Measurements from ENCODE around the gene TBL2.
A peak's percentile ranks its signal among the peaks of the same experiment; 100 is the strongest.
"Not testable (repeated sequence)": the region's sequence is repeated elsewhere in the genome, so short reads cannot be mapped to it uniquely, and the experiment has no call there.

Gene TBL2

GRCh38 chr7:73578342-73579128 lies at the start of gene TBL2:
TSS of gene TBL2 (minus strand) at chr7:73578579. CDS start at chr7:73578549, 30 bp downstream.
- DNase-seq: peak; percentile 98

- no peak for DNase-seq
These were observed 48.4 kb upstream of the TBL2 start for GRCh38 chr7:73626814-73627213.

GRCh38 chr7:73625276-73625675 lies 46.9 kb upstream of the TBL2 start:
- no peak for DNase-seq

DNA sequence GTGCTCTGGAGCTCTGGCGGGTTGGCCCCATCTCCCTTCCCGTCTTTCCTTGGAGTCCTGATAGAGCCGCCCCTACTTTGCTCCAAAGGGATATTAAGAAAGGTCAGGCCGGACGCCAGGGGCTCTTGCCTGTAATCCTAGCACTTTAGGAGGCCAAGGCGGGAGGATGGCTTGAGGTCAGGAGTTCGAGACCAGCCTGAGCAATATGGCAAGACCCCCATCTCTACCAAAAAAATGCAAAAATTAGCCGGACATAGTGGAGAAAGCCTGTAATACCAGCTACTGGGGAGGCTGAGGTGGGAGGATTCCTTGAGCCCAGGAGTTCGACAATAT lies 46.3 kb upstream of the TBL2 start:
- DNase-seq: no peak

GRCh38 chr7:73623798-73624668 lies 45.7 kb upstream of the TBL2 start, which contains the start of gene MLXIPL:
TSS of gene MLXIPL (minus strand) at chr7:73624522. CDS start at chr7:73624492, 30 bp downstream.
- no peak for DNase-seq

GRCh38 chr7:73622909-73623797 lies 44.8 kb upstream of the TBL2 start:
- DNase-seq: no peak

DNA sequence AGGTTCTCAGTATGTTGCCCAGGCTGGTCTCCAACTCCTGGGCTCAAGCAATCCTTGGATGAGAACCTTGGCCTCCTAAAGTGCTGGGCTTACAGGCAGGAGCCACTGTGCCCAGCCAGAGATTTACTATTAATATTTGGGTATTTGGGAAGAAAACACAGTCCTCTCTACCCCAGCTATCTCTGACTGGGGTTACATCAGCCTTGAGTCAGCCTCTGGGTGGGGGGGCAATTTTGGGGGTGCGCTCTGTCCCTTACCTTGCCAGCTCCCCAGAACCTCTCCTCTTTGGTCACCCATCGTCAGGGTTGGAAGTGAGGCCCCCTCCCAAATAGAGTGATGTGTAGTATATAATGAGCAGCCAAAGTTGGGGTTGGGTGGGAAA lies 44.1 kb upstream of the TBL2 start:
- no peak for DNase-seq

DNA sequence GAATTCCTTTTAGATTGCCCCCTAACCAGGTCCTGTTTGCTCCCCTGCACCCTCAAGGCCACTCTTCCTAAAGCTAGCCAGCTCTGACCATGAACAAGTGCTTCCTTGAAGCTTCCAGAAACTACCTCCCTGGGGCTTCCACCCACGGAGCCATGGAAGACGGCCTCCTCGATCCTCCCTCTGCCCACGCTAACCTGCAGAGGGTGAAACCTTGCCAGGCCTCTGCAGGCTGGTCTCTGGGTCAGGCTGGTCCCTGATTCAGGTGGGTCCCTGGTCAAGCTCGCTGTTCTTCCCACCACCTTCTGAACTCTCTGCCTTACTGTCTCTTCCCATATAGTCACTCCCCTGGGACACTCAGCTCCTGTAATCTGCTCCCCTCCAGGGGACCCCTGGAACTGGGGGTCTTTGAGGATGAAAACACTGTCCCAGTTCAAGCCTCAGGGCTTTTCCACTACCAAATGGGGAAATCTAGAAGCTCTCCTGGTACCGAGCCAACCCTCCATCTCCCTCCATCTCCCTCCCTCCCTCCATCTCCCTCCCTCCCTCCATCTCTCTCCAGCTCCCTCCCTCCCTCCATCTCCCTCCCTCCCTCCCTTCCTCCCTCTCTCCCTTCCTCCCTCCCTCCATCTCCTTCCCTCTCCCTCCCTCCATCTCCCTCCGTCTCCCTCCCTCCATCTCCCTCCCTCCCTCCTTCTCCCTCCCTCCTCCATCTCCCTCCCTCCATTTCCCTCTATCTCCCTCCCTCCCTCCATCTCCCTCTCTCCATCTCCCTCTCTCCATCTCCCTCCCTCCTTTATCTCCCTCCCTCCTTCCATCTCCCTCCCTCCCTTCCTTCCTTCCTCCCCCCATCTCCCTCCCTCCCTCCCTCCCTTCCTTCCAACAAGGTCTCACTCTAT lies 43.0 kb upstream of the TBL2 start:
- no peak for DNase-seq

- DNase-seq: not testable (repeated sequence)
These were observed 41.0 kb upstream of the TBL2 start for GRCh38 chr7:73619394-73619793.

DNA sequence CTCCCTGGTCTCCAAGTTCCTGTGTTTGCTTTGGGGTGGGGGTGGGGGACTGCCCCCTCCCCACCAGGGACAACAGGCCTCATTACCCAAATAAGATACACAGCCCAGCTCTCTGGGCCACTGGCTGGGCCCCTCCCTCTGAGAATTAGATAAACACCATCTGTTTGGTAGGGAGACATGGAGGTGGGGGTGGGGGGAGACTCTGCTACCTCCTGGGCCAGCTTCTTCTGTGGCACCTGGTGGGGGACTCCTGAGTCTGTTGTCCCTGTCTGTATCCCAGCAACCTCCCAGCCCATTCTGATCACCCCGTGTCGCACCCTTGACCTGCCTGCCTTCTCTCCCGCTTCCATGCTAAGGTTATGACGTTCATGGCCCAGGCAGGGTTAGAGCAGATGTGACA lies 40.2 kb upstream of the TBL2 start:
- no peak for DNase-seq

DNA sequence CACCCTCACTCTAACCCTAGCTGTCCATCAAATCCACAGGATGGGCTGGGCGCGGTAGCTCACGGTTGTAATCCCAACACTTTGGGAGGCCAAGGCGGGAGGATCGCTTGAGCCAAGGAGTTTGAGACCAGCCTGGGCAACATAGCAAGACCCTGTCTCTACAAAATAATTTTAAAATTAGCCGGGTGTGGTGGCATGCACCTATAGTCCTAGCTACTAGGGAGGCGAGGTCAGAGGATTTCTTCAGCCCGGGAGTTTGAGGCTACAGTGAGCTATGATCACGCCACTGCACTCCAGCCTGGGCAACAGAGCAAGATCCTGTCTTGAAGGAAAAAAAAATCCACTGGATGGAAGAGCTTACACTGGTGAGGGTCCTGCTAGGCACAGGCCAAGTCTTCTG lies 39.1 kb upstream of the TBL2 start:
- DNase-seq: not testable (repeated sequence)

GRCh38 chr7:73615886-73616285 lies 37.5 kb upstream of the TBL2 start:
- DNase-seq: no peak

DNA sequence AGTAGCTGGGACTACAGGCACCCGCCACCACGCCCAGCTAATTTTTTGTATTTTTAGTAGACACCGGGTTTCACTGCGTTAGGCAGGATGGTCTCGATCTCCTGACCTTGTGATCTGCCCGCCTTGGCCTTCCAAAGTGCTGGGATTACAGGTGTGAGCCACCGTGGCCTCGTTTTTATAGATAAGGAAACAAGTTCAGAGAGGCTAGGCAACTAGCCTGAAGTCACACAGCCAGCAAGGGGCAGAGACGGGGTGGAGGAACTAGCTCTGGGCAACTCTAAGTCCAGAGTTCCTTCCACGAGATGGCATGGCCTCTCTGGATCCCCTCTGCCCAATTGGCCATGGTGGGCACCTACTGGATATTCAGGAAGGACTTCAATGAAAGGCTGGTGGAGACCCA lies 36.6 kb upstream of the TBL2 start:
- not testable (repeated sequence) for DNase-seq

GRCh38 chr7:73613954-73614735 lies 35.8 kb upstream of the TBL2 start:
- no peak for DNase-seq

- DNase-seq: no peak
These were observed 34.4 kb upstream of the TBL2 start for GRCh38 chr7:73612598-73613269.

- no peak for DNase-seq
These were observed 32.7 kb upstream of the TBL2 start for GRCh38 chr7:73611017-73611555.

DNA sequence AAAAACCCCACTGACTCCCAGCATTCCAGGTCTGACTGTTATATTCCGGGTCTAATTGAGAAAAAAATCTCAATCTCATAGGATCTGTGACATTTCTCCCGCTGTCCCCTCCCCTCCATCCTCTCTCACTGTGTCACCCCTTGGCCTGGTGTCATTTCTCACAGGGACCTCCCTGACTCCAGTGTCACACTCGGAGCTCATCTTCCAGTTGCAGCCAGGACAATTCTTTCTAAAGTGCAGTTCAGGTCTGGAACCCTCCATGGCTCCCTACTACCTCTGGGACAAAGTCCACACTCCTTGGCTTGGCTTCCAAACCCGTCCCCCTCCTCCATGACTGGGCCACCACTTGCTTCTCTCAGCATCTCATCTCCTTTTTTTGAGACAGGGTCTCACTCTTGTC lies 31.7 kb upstream of the TBL2 start:
- DNase-seq: no peak

DNA sequence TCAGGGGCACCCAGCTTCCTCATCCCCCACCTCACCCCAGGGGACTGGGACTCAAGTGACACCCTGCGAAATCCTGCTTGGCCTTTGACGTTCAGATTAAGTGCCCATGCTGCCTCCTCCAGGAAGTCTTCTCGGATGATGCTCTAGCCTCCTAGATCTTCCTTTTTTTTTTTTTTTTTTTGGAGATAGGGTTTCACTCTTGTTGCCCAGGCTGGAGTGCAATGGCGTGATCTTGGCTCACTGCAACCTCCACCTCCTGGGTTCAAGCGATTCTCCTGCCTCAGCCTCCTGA lies 29.3 kb upstream of the TBL2 start:
- DNase-seq: not testable (repeated sequence)

DNA sequence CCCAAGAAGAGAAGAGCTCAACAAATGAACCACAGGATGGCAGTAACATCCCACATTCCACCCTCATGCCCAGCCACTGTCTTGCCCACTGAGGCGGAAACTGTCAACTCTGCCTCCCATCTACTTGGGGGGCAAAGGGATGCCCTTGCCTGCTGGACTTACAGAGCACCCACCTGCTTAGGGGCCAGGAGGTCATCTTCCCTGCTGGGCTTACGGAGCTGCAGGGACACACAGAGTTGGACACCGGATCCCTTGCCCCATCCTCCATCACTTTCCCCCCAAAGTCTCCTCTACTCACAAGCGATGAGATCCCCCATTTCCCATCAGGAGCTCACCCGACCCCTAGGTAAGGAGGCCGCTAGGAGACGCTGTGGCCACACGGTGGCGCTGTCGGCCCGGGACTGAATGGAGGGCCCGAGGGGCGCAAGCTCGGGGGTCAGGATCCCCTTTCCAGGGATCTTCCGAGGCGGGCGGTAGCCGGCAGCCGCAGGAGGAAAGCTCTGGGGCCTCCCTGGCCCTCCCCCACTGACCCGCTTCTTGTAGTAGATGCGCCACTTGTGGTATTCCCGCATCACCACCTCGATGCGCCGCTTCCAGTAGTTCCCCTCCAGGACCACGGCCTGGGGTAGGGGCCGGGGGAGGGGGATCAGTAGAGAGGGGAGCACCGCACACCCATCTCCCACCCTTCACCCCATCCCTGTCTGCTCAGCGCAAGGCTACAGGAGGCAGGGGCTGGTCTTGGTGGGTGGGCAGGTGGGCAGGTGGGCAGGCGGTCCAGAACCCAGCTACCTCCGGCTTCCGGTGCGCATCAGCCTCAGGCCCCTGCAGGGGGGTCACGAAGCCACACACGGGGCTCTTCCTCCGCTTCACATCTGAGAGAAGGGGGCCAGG lies 28.7 kb upstream of the TBL2 start:
- DNase-seq: peak; percentile 42

All from CD4-positive, alpha-beta T cell treated with Interleukin-4 for 4 hours (primary cell).